HepG2 (cell line): ENCODE measurements around the gene BTG2. TPM values are rescaled to one million over a fixed set of nuclear protein-coding genes. Genes with fewer than 3 reads are reported as not detected.

Experiments used
- ARID4A ChIP-seq: sonication (generic); formaldehyde crosslinking; IDR thresholded peaks from 2 replicates; pipeline ENCODE4 v1.5.0; 2020; ENCODE audit warnings: mild to moderate bottlenecking, missing genetic modification reagents, borderline replicate concordance
- BCLAF1 ChIP-seq: fragments of 450-650 bp; IDR thresholded peaks from 2 replicates; pipeline ENCODE4 v1.6.1; 2017; ENCODE audit warnings: mild to moderate bottlenecking
- DNMT3B ChIP-seq: conservative IDR thresholded peaks from 2 replicates; pipeline ENCODE4 v1.6.1; 2016; ENCODE audit warnings: missing biosample characterization, control low read depth
- ELF3 ChIP-seq: IDR thresholded peaks from 2 replicates; pipeline ENCODE4 v1.6.1; 2016; ENCODE audit warnings: missing genetic modification reagents, missing compliant biosample characterization
- MBD4 ChIP-seq: IDR thresholded peaks from 2 replicates; pipeline ENCODE4 v1.6.1; 2012; ENCODE audit warnings: low read length, inconsistent platforms, borderline replicate concordance
- MLX ChIP-seq: IDR thresholded peaks from 2 replicates; pipeline ENCODE4 v1.6.1; 2016
- MXI1 ChIP-seq: IDR thresholded peaks from 3 replicates; pipeline ENCODE4 v1.6.1; 2012; ENCODE audit warnings: low read depth, low read length, inconsistent platforms, borderline replicate concordance
- REST ChIP-seq, 2 experiments: IDR thresholded peaks; 2 replicates each; pipeline ENCODE4 v1.6.1; 2011 to 2012; ENCODE audit warnings: low read length in 2 of 2, borderline replicate concordance in 1 of 2, low read depth in 1 of 2, mild to moderate bottlenecking in 1 of 2, moderate library complexity in 1 of 2
- TP53 ChIP-seq: sonication (generic); formaldehyde crosslinking; conservative IDR thresholded peaks from 2 replicates; pipeline ENCODE4 v1.4.0; 2020; ENCODE audit warnings: missing genetic modification reagents
- TSC22D2 ChIP-seq: sonication (generic); formaldehyde crosslinking; IDR thresholded peaks from 2 replicates; pipeline ENCODE4 v1.5.1; 2020; ENCODE audit warnings: missing genetic modification reagents, mild to moderate bottlenecking, borderline replicate concordance
- ZNF160 ChIP-seq: sonication (generic); formaldehyde crosslinking; IDR thresholded peaks from 2 replicates; pipeline ENCODE4 v1.8.0; 2022; ENCODE audit warnings: mild to moderate bottlenecking, inconsistent platforms, missing genetic modification reagents
- ZNF17 ChIP-seq: sonication (generic); formaldehyde crosslinking; IDR thresholded peaks from 2 replicates; pipeline ENCODE4 v1.5.0; 2020; ENCODE audit warnings: mild to moderate bottlenecking, missing genetic modification reagents
- ZNF574 ChIP-seq: sonication (generic); formaldehyde crosslinking; IDR thresholded peaks from 2 replicates; pipeline ENCODE4 v1.4.0; 2020; ENCODE audit warnings: missing genetic modification reagents
- ZNF672 ChIP-seq: sonication (generic); formaldehyde crosslinking; IDR thresholded peaks from 2 replicates; pipeline ENCODE4 v1.8.1; 2022; ENCODE audit warnings: missing genetic modification reagents
- polyA plus RNA-seq, 8 experiments: library from polyadenylated mRNA; depleted of rRNA in 3 of 8; stranded (reverse) in 7 of 8; unstranded in 1 of 8; fragments of >200 nt; fragmentation: Illumina TruSeq in 4 of 8; extraction: Trizol in 4 of 8; gene quantifications; 2 replicates each; pipeline versions ENCODE4 v1.2.1 to v1.2.3, GENCODE V29; 2011 to 2016; ENCODE audit warnings: low read depth in 4 of 8, missing spikeins in 1 of 8, mixed read lengths in 1 of 8; ENCODE audit not compliant: insufficient read depth in 1 of 8
- total RNA-seq, 5 experiments: library from RNA; depleted of rRNA; stranded (reverse); fragments of >200 nt; fragmentation: Illumina TruSeq; extraction: Trizol; gene quantifications; 2 replicates each; pipeline ENCODE4 v1.2.3, GENCODE V29; 2016; ENCODE audit warnings: low read depth in 1 of 5

BTG2 gene
- total and polyA plus RNA-seq, 2 of the 13 experiments (the other 11 are each of a cell fraction or from before 2014, with no cell fraction given): 13.6 to 18.3 TPM

GRCh38 chr1:203326830-203327683, 21.7 kb downstream of the BTG2 start (continued):
- TF ChIP-seq BCLAF1 (no peak), MXI1 (no peak), DNMT3B (CRISPR knock-in tag) (no peak), ZNF672 (CRISPR knock-in tag) (no peak), ZNF160 (no peak), ZNF17 (CRISPR knock-in tag) (no peak), ARID4A (CRISPR knock-in tag) (no peak), MLX (no peak), MBD4 (no peak), TSC22D2 (CRISPR knock-in tag) (no peak), ZNF574 (no peak), TP53 (CRISPR knock-in tag) (no peak), REST (IDR thresholded peaks at IDR 0.05; ENCODE audit: borderline replicate concordance in 1 of 2, low read depth in 1 of 2, low read length in 2 of 2) (no peak), ELF3 (CRISPR knock-in tag) (no peak)
